OCI-LY7 (cell line): ENCODE results near the gene QSER1. TPM values are rescaled to one million over a fixed set of nuclear protein-coding genes. Genes with fewer than 3 reads are reported as not detected.
"Not testable (repeated sequence)": the region's sequence is repeated elsewhere in the genome, so short reads cannot be mapped to it uniquely, and the experiment has no call there.

Experiments
- BruUV-seq: library from RNA; stranded (reverse); fragments of 400-500 nt; replicated peaks from 2 replicates; lab custom pipeline; 2021; lab: Mats Ljungman, UMichigan
- CTCF ChIA-PET: fragments of 300-600 bp; sonication (Branson Sonifier 250); formaldehyde crosslinking; loops from one replicate; lab custom pipeline; 2022; ENCODE audit warnings: antibody characterized with exemption; ENCODE audit not compliant: unreplicated experiment; lab: Charles Lee
- POLR2A ChIA-PET: fragments of 300-600 bp; sonication (Branson Sonifier 250); formaldehyde crosslinking; loops from one replicate; lab custom pipeline; 2022; ENCODE audit warnings: antibody characterized with exemption; lab: Charles Lee
- DNase-seq: peaks from one replicate; pipeline ENCODE4 v3.0.0-alpha.2; 2015; ENCODE audit warnings: low spot score
- H2AFZ ChIP-seq: fragments of 200-600 bp; sonication (generic), shearing (Covaris generic); 2 replicates; pipeline ENCODE4 v1.6.1; 2014; ENCODE audit warnings: mild to moderate bottlenecking, antibody characterized with exemption, low read length, moderate library complexity
- H3K27ac ChIP-seq: fragments of 200-600 bp; sonication (generic); 2 replicates; pipeline ENCODE4 v1.5.1; 2014; ENCODE audit warnings: mixed run types, low read depth, mild to moderate bottlenecking, moderate library complexity, low read length, inconsistent platforms; ENCODE audit not compliant: poor library complexity, severe bottlenecking
- H3K36me3 ChIP-seq: fragments of 200-600 bp; sonication (generic); 2 replicates; pipeline ENCODE4 v1.6.1; 2014; ENCODE audit warnings: mild to moderate bottlenecking, antibody characterized with exemption, low read length, moderate library complexity, mixed read lengths; ENCODE audit not compliant: insufficient read depth
- H3K4me1 ChIP-seq: fragments of 200-600 bp; sonication (generic); 2 replicates; pipeline ENCODE4 v1.5.1; 2014; ENCODE audit warnings: mild to moderate bottlenecking, low read length; ENCODE audit not compliant: insufficient read depth, poor library complexity, severe bottlenecking
- H3K4me2 ChIP-seq: fragments of 200-600 bp; sonication (generic); 2 replicates; pipeline ENCODE4 v1.6.1; 2014; ENCODE audit warnings: mild to moderate bottlenecking, low read length
- H3K4me3 ChIP-seq: fragments of 200-600 bp; sonication (generic); 2 replicates; pipeline ENCODE4 v1.5.1; 2014; ENCODE audit warnings: mild to moderate bottlenecking, low read depth, low read length; ENCODE audit not compliant: poor library complexity, severe bottlenecking
- H3K79me2 ChIP-seq: fragments of 200-600 bp; sonication (generic); 2 replicates; pipeline ENCODE4 v1.6.1; 2016; ENCODE audit warnings: low read depth, mild to moderate bottlenecking, low read length, moderate library complexity, mixed read lengths; ENCODE audit not compliant: insufficient read depth
- H3K9me2 ChIP-seq: fragments of 200-600 bp; sonication (generic); 2 replicates; pipeline ENCODE4 v1.6.1; 2016; ENCODE audit warnings: mild to moderate bottlenecking, low read length, mixed read lengths; ENCODE audit not compliant: insufficient read depth
- H3K9me3 ChIP-seq: fragments of 200-600 bp; sonication (generic); 2 replicates; pipeline ENCODE4 v1.6.1; 2014; ENCODE audit warnings: mild to moderate bottlenecking, mixed run types, low read length, mixed read lengths
- H4K20me1 ChIP-seq: fragments of 200-600 bp; sonication (generic); 2 replicates; pipeline ENCODE4 v1.6.1; 2014; ENCODE audit warnings: mild to moderate bottlenecking, antibody characterized with exemption, low read length, moderate library complexity, mixed read lengths; ENCODE audit not compliant: insufficient read depth
- CTCF ChIP-seq: fragments of 200-600 bp; sonication (generic); conservative IDR thresholded peaks from 2 replicates; pipeline ENCODE4 v1.5.1; 2014; ENCODE audit warnings: mild to moderate bottlenecking, antibody characterized with exemption, low read length, moderate library complexity, mixed read lengths
- EZH2phosphoT487 ChIP-seq: fragments of 200-600 bp; sonication (generic); IDR thresholded peaks from 2 replicates; pipeline ENCODE4 v1.6.1; 2018; ENCODE audit warnings: low read depth, borderline replicate concordance, mild to moderate bottlenecking, mixed run types, antibody characterized with exemption, low read length, moderate library complexity, mixed read lengths
- intact Hi-C: fragments of 100-400 bp; cut with micrococcal nuclease; formaldehyde crosslinking; loops from one replicate; pipeline ENCODE4 v1.10.0; 2022; ENCODE audit not compliant: unreplicated experiment
- total RNA-seq, 2 experiments: library from RNA; depleted of rRNA in 1 of 2; stranded (reverse); fragments of >200 nt in 1 of 2; shearing (Covaris generic) in 1 of 2; gene quantifications; 2 replicates each; pipeline ENCODE4 v1.2.3, GENCODE V29; 2014 to 2022

The QSER1 gene
- total RNA-seq, 2 experiments from 2014 or later: 30.6 to 46.3 TPM

GRCh38 chr11:32963721-32964120 lies 71.1 kb downstream of the QSER1 start:
- Histone ChIP-seq H3K9me3 (no peaks in the 10 kb centered on the region), H3K9me2 (no peaks in the 10 kb centered on the region), H3K27ac (no peak overlapping the region), H3K36me3 (peaks cover 94% of the 10 kb centered on the region), H3K4me3 (no peak overlapping the region), H3K4me2 (no peak overlapping the region), H4K20me1 (no peaks in the 10 kb centered on the region), H3K4me1 (no peaks in the 10 kb centered on the region), H3K79me2 (0 out of 2 replicates have a peak, but pooled peaks cover 4% of the 10 kb centered on the region), H2AFZ (no peak overlapping the region)
- intact Hi-C loops: loop anchor here (10.0 kb wide), 1 partner anchor 361 kb away; no protein-coding TSS in a partner anchor
- no peak for DNase-seq
- no TSS peak for BruUV-seq
- POLR2A ChIA-PET: no interaction called here
- CTCF ChIA-PET: no interaction called here
- TF ChIP-seq EZH2phosphoT487 (no peak), CTCF (no peak)

DNA sequence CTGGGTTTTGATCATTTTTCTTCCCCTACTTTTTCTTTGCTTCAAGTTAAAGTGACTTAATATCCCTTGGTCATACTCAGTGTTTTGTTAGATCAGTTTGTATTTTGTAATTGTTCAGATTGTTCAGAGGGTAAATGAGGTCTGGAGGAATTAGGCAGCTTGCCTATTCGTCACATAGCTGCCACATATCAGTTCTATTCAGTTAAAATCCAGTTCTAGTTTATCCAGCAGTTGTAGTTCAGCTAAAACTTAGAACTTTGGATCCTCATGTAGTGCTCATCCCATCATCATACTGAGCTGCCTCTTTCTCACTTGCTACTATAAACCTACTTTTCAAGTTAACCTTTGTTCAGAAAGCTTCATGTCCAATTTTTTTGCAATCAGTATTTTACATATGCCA lies 75.9 kb downstream of the QSER1 start:
- no peak overlapping the region for H3K4me3 ChIP-seq
- BruUV-seq: no TSS peak
- H3K36me3 ChIP-seq: peaks cover 85% of the 10 kb centered on the region
- intact Hi-C loops: loop anchor here (10.0 kb wide), 1 partner anchor 356 kb away; no protein-coding TSS in a partner anchor
- H3K9me3 ChIP-seq: no peaks in the 10 kb centered on the region
- H4K20me1 ChIP-seq: no peaks in the 10 kb centered on the region
- no peak overlapping the region for H3K4me2 ChIP-seq
- no peak overlapping the region for H3K27ac ChIP-seq
- H3K4me1 ChIP-seq: no peaks in the 10 kb centered on the region
- POLR2A ChIA-PET: interaction anchor here (0.7 to 1.5 kb wide), 3 partner anchors 13 to 29 kb away, joined by 3 to 7 read pairs (median 3); no protein-coding TSS in a partner anchor
- no peaks in the 10 kb centered on the region for H3K79me2 ChIP-seq
- no peaks in the 10 kb centered on the region for H3K9me2 ChIP-seq
- no peak for TF ChIP-seq EZH2phosphoT487
- TF ChIP-seq CTCF: no peak
- no peak overlapping the region for H2AFZ ChIP-seq
- CTCF ChIA-PET: no interaction called here
- DNase-seq: no peak

DNA sequence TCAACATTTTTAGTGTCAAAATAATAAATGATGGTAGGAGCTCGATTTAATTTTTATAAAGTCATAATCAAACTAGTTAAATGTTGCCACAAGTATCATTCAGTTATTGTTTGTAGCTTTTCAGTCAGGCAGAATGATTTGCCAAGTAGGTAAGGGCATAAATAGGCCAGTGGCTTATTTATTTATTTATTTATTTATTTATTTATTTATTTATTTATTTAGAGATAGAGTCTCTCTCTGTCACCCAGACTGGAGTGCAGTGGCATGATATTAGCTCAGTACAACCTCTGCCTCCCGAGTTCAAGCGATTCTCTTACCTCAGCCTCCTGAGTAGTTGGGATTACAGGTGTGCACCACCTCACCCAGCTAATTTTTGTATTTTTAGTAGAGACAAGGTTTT lies 79.6 kb downstream of the QSER1 start:
- H3K27ac ChIP-seq, H2AFZ ChIP-seq, BruUV-seq, H3K79me2 ChIP-seq, H3K4me1 ChIP-seq, H3K9me3 ChIP-seq, CTCF ChIA-PET, intact Hi-C loops, H3K4me2 ChIP-seq, DNase-seq, H3K4me3 ChIP-seq, H4K20me1 ChIP-seq, H3K9me2 ChIP-seq: not testable (repeated sequence)
- POLR2A ChIA-PET: interaction anchor here (0.6 to 1.8 kb wide), 2 partner anchors 11 to 297 kb away, joined by 3 to 6 read pairs; no protein-coding TSS in a partner anchor
- H3K36me3 ChIP-seq: peaks cover 85% of the 10 kb centered on the region
